ENCODE results near the gene AAR2.

The AAR2 gene

DNA sequence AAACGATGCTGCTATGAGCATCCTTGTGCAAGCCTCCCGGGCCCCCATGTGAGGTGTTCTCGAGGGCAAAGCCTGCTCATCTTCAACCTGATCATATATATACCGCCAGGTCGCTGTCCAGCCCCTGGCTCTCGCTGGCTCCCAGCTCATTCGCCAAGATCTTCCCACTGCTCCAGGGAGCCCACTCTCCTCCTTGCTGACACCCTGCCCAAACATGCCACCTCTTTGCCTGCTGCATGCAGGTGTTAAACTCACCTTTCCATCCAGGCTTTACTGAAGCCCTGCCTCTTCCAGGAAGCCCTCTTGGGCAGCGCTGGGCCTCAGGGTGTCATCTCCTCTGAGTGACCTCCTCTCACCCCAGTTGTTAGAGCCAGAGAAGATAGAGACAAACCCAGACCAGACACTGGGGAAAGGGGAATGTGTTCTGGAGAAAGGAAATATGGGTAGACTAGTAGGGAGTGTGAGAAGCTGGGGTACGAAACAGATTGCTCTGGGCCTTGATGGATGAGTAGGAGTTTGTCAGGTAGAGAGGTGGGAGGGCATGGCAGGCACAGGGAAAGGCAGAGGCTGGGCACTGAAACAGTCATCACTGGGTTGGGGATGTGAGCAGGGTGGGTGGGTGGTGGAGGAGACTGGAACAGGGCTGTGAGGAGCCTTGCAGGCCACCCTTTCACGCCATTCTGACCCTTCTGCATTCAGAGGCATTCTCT is 68.7 kb downstream of the AAR2 start:
- TF ChIP-seq, protein P1, sequence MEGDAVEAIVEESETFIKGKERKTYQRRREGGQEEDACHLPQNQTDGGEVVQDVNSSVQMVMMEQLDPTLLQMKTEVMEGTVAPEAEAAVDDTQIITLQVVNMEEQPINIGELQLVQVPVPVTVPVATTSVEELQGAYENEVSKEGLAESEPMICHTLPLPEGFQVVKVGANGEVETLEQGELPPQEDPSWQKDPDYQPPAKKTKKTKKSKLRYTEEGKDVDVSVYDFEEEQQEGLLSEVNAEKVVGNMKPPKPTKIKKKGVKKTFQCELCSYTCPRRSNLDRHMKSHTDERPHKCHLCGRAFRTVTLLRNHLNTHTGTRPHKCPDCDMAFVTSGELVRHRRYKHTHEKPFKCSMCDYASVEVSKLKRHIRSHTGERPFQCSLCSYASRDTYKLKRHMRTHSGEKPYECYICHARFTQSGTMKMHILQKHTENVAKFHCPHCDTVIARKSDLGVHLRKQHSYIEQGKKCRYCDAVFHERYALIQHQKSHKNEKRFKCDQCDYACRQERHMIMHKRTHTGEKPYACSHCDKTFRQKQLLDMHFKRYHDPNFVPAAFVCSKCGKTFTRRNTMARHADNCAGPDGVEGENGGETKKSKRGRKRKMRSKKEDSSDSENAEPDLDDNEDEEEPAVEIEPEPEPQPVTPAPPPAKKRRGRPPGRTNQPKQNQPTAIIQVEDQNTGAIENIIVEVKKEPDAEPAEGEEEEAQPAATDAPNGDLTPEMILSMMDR (IDR thresholded peaks at IDR 0.05; ENCODE audit: low read depth, low read length, missing control alignments), result no peak
- H3K4me3 ChIP-seq (ENCODE audit: low read depth, low read length), result no peak overlapping the region
- DNase-seq (ENCODE audit: low read depth), result no peak

DNA sequence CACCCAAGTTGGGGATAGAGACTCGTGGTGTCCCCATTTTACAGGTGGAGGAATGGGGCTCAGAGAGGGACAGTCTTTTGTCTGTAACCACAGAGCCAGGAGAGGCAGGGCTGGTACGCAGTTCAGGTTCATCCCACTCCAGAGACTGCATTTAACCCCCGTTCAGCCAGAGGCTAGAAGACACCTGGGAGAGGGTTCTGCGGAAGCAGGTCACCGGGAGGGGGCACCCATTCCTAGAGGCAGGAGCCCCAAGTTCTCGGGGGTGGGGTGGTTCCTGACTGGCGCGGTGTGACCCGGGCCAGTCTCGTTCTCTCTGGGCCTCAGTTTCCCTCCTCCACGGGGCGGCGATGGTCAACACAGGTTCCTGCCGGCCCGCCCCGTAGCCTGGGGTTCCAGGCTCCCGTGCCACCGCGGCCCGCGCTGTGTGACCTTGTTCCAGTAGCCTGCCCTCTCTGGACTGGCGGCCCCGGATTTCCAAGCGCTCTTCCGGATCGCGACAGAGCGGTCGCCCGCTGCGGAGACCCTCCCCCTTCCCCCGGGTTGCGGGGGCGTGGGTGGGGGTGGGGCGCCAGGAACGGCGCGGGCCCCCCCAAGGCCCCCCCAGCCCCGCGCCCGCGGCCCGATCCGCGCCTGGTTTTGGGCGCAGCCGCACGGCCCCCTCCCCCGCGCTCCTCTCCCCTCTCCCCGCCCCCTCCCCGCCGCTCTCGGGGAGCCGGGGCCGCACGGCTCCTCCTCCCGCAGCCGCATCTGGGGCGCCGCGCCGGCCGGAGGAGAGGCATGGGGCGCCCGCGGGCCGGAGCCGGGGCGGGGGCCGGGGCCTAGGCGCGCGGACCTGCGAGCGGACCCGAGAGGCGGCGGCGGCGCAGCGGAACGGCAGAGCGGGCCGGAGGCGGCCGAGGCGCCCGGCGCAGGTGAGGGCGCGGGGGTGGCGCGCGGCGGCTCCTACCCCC is 69.6 kb downstream of the AAR2 start, which contains the start of gene DLGAP4:
Gene DLGAP4, plus strand, starts transcription at position 738 of the 950 bp plus-strand sequence. CDS start 125,379 bp downstream, outside the sequence.
- no peak for DNase-seq (ENCODE audit: low read depth)
- no peak within 1 kb of the TSS for H3K4me3 ChIP-seq (ENCODE audit: low read depth, low read length)
- TF ChIP-seq, protein P1 (IDR thresholded peaks at IDR 0.05; ENCODE audit: low read depth, low read length, missing control alignments), result peak; percentile 1
